Measurements from ENCODE around the gene EFCAB12.
"Not testable (repeated sequence)": the region's sequence is repeated elsewhere in the genome, so short reads cannot be mapped to it uniquely, and the experiment has no call there.

EFCAB12 gene

GRCh38 chr3:129418041-129418973, 10.1 kb downstream of the EFCAB12 start:
- no peak for DNase-seq

- no peak for DNase-seq
Measured at GRCh38 chr3:129417326-129417725, 11.1 kb downstream of the EFCAB12 start.

DNA sequence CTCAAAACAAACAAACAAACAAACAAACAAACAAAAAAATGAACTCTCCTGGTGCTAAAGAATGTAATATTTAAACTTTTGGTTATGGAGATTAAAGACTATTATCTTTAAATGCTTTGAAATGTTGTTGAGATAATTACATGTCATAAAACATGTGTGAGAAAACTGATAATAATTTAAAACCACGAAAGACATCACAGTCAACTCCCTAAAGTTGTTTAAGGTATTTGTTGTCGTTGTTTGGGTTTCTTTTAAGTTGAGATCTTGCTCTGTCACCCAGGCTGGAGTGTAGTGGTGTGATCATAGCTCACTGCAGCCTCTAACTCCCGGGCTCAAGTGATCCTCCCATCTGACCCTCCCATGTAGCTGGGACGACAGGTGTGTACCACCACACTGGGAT, 12.0 kb downstream of the EFCAB12 start:
- DNase-seq, result no peak

- no peak for DNase-seq
Measured at GRCh38 chr3:129415830-129416229, 12.6 kb downstream of the EFCAB12 start.

DNA sequence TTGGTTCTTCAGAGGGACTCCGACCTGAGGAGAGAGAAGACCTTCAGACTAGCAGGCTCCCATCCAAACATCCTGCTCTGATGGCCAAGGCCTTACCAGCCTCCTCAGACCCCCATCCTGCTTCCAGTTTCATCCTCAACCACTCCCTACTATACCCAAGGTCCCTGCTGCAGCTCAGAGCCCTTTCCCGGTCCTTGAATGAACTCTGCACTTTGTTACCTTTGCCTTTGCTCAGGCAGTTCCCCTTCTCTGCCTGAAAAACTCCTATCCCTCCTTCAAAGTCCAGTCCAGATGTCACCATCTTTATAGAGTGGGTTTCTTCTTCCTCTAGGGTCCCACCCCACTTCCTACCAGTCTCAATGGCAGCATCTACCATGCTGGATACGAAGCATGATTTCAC, 13.1 kb downstream of the EFCAB12 start:
- DNase-seq, result no peak

GRCh38 chr3:129413687-129414506, 14.5 kb downstream of the EFCAB12 start:
- DNase-seq, result no peak

- DNase-seq, result not testable (repeated sequence)
Measured at GRCh38 chr3:129413238-129413637, 15.2 kb downstream of the EFCAB12 start.

- no peak for DNase-seq
Measured at GRCh38 chr3:129412542-129413198, 15.8 kb downstream of the EFCAB12 start.

DNA sequence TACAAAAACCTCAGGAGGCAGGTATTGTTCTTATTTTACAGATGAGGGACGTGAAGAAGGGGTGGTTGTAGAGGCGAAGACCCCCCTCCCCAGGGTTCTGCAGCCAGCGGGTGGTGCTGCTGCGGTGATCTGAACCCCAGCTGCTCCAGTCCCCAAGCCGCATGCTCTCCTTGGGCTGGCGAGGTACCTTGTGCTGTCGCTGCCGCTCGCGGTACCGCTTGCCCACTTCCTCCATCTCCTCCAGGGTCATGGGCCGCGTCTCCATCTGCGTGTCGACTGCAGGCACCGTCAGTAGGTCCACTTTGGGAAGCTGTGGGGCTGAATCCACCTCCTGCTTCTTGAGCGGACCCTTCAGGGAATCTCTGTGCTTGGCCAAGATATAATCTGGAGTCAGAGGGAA, 17.5 kb downstream of the EFCAB12 start:
- no peak for DNase-seq

DNA sequence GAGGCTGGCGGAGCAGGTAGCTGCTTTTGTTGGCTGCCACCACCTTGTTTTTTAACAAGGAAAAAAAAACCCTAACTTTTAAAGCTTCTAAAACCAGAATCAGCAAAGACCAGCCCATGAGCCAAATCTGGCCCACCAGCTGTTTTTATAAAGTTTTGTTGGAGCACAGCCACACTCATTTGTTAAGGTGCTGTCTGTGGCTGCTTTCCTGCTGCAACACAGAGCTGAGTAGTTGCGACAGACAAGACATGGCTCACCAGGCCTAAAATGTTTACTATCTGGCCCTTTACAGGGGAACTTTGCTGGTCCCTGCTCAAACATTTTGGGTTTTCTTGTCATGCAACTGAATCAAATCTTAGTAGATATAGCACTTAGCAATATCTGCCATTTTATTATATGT, 18.9 kb downstream of the EFCAB12 start:
- DNase-seq, result no peak

GRCh38 chr3:129404610-129405009, 23.8 kb downstream of the EFCAB12 start:
- DNase-seq, result no peak

GRCh38 chr3:129404130-129404529, 24.3 kb downstream of the EFCAB12 start:
- no peak for DNase-seq

DNA sequence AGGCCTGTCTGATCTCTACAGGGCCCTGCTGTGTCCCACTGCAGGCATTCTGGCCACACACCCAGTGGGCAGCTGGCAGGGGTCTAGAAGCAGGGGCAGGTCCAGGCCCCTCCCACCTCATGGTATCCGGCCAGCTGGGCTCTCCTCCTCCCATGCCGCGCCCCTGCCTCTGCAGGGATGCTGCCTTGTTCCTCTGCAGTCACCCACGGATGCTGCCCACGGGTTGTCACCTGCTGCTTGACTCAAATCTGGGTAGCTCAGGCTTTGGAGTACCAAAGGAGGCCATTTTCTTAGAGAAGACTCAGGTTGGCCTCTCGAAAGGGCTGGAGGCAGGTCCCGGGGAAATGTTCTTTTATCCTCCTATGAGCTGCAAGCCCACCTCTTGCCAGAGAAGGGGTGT, 25.0 kb downstream of the EFCAB12 start:
- DNase-seq, result no peak

DNA sequence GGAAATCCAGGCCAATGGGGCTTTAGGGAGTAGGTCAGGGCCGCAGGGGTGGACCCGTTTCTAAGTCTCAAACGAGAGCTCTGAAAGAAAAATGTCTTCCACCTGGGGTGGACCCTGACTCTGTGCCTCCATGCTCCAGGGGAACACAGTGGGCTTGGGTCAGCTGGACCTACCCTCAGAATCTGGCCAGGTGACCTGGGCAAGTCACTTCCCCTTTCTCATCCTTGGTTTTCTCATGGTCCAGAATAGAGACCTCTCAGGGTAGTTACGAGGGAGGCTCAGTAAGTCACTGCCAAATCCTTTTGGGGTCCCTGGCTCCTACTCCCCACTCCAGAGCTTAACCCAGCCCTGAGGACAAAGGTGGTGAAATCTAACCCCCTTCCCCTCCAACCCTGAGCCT, 25.8 kb downstream of the EFCAB12 start:
- no peak for DNase-seq

- no peak for DNase-seq
Measured at GRCh38 chr3:129402210-129402609, 26.2 kb downstream of the EFCAB12 start.

DNA sequence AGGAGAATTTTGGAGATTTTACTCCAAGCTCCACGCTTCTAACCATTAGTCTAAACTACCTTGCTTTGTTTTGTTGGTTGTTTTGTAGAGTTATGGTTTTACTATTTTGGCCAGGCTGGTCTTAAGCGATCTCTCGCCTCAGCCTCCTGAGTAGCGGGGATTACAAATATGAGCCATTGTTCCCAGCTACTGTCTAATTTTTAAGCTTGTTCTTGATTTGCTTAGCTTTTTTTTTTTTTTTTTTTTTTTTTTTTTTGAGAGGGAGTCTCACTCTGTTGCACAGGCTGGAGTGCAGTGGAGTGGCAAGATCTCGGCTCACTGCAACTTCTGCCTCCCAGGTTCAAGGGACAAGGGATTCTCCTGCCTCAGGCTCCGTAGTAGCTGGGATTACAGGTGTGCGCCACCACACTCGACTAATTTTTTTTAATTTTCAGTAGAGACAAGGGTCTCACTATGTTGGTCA, 28.5 kb downstream of the EFCAB12 start:
- DNase-seq, result no peak

DNA sequence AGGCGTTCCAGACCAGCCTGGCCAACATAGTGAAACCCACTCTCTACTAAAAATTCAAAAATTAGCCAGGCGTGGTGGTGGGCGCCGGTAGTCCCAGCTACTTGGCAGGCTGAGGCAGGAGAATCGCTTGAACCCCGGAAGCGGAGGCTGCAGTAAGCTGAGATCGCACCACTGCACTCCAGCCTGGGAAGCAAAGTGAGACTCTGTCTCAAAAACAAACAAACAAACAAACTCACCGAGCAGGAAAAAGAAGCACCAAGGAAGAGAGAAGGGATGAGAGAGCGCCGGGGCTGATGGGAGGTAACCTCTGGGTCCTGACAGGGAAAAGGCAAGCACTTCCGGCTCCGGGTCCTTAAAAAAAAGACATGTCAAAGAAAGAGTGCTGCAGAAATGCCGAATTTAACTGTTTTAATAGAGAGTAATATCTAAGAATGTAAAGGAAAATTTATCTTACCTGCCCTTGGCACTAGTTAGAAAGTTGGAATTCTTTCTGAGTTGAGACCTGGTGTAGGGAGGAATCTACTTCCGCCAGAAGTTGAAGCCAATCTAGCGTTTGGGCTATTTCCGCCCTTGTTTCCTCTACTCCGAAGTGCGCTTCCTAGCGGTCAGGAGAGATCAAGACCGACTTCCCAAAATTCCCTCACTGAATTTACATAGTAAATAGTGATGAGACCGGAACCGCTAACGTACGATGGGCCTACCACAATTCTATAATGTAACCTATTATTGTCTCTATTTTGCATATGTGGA, 29.1 kb downstream of the EFCAB12 start:
- DNase-seq, result peak; percentile 49 to 93

DNA sequence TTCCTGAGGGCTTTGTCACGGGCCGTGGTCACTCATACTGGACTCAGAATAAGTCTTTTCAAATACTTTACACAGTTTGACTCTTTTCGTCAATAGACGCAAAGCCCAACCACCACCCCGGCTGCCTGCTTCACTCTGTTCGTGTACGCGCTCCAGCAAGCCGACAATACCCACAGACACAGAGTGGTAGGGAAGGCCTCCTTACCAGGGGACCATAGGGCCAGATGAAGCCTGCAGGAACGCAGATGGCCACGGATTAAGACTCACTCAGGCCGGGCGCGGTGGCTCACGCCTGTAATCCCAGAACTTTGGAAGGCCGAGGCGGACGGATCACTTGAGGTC, 29.7 kb downstream of the EFCAB12 start:
- peak in 1 of 2 donors; percentile 40 for DNase-seq

DNA sequence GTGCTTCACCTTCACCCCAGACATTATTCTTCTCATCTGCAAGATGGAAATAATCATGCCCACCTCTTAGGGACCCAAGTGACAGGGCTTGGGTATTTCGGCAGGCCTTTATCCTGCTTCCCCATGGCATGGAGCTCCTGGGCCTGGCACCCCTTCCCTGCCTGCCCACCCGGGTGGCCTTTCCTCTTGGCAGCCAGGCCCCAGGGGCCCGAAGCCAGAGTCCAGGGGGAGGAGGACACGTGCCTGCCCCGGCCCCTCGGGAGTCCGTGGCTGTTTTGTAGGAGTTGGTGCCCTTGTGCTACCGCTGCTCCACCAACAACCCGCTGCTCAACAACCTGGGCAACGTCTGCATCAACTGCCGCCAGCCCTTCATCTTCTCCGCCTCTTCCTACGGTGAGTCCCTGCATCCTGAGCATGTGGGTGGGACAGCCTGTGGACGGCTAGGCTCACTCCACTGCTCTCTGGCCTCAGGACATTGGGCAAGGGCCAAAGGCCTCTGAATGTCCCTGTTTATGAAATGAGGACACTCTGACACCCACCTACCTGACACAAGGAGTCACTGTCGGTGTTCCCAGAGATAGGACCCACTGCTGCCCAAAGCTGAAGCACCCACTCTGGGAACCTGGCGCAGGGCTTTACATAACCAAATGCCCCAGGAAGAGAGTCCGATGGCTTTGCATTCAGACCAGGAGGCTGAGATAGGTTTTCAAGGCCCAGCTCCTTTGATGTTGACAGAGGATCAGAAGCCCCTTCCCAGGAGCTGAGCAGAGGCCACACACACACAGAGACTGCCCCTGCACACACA, 34.5 kb downstream of the EFCAB12 start:
- not testable (repeated sequence) for DNase-seq

DNA sequence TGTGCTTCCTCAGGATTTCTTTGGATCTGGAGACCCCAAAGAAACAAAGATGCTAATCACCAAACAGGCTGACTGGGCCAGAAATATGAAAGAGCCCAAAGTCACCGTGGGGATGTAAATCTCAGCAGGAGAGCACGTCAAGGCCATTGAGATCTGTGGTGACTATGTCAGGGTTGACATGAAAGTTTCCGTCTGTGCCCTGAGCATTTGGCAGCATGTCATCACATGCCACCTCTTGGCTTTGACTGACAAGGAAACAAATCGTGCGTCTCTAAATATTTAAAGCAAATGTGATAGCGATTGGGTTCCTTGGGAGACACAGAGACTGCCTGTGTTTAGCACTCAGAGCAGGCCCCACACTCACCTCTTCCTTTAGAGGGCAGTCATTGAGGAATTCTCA, 35.2 kb downstream of the EFCAB12 start:
- no peak for DNase-seq

- not testable (repeated sequence) for DNase-seq
Measured at GRCh38 chr3:129392106-129392887, 36.1 kb downstream of the EFCAB12 start.

Measured in bone marrow (tissue), 2 donors.